HEK293 (cell line): Measurements from ENCODE around the gene HOTAIR.

Experiments
- CTCF ChIA-PET: fragments of 350-600 bp; formaldehyde crosslinking; extraction: SDS; loops from one replicate; lab custom pipeline; 2021; ENCODE audit warnings: antibody characterized with exemption; lab: Yijun Ruan, JAX
- POLR2A ChIA-PET: fragments of 300-600 bp; formaldehyde crosslinking; extraction: SDS; loops from one replicate; lab custom pipeline; 2020; ENCODE audit warnings: antibody characterized with exemption, inconsistent platforms; lab: Yijun Ruan, JAX
- H3K27ac ChIP-seq: fragments of 200-500 bp; sonication (Bioruptor generic); 2 replicates; pipeline ENCODE4 v1.5.1; 2014; ENCODE audit warnings: low read depth, low read length, control low read depth, inconsistent platforms; ENCODE audit errors: extremely low read depth
- H3K36me3 ChIP-seq, 2 experiments: fragments of 200-500 bp in 1 of 2; sonication (Bioruptor generic) in 1 of 2; 1 replicate in 1 of 2; 2 replicates in 1 of 2; pipeline ENCODE4 v1.5.1; 2014 to 2017; ENCODE audit warnings: inconsistent platforms in 2 of 2, low read length in 2 of 2; ENCODE audit not compliant: control insufficient read depth in 2 of 2, insufficient read depth in 1 of 2
- H3K4me1 ChIP-seq: fragments of 200-500 bp; sonication (Bioruptor generic); 2 replicates; pipeline ENCODE4 v1.5.1; 2014; ENCODE audit warnings: mild to moderate bottlenecking, low read length, inconsistent platforms; ENCODE audit not compliant: control insufficient read depth, insufficient read depth
- H3K4me3 ChIP-seq: 2 replicates; pipeline ENCODE4 v1.5.1; 2011; ENCODE audit warnings: low read depth, mild to moderate bottlenecking, control low read depth, low read length, moderate library complexity
- H3K9me3 ChIP-seq: fragments of 200-500 bp; sonication (Bioruptor generic); 2 replicates; pipeline ENCODE4 v1.5.1; 2014; ENCODE audit warnings: low read depth, low read length, inconsistent platforms; ENCODE audit not compliant: control insufficient read depth, insufficient read depth
- GLIS1 ChIP-seq: fragments of 450-650 bp; formaldehyde crosslinking; IDR thresholded peaks from 2 replicates; pipeline ENCODE4 v1.5.1; 2016; ENCODE audit warnings: missing biosample characterization, missing genetic modification characterization
- HOXD13 ChIP-seq: sonication (generic); formaldehyde crosslinking; IDR thresholded peaks from 2 replicates; pipeline ENCODE4 v1.8.0; 2022; ENCODE audit warnings: missing genetic modification reagents, borderline replicate concordance
- KLF1 ChIP-seq: fragments of 450-650 bp; formaldehyde crosslinking; IDR thresholded peaks from 2 replicates; pipeline ENCODE4 v1.5.1; 2016; ENCODE audit warnings: missing biosample characterization, missing genetic modification characterization
- KLF16 ChIP-seq: fragments of 450-650 bp; formaldehyde crosslinking; IDR thresholded peaks from 2 replicates; pipeline ENCODE4 v1.5.1; 2017; ENCODE audit warnings: missing biosample characterization, missing genetic modification characterization
- KLF8 ChIP-seq: fragments of 450-650 bp; formaldehyde crosslinking; IDR thresholded peaks from 2 replicates; pipeline ENCODE4 v1.5.1; 2016; ENCODE audit warnings: missing biosample characterization, missing genetic modification characterization
- MZF1 ChIP-seq: fragments of 450-650 bp; formaldehyde crosslinking; IDR thresholded peaks from 2 replicates; pipeline ENCODE4 v1.5.1; 2017; ENCODE audit warnings: missing biosample characterization, missing genetic modification characterization, borderline replicate concordance
- SP7 ChIP-seq: fragments of 450-650 bp; formaldehyde crosslinking; IDR thresholded peaks from 2 replicates; pipeline ENCODE4 v1.5.1; 2016; ENCODE audit warnings: missing biosample characterization, missing genetic modification characterization
- TRIM28 ChIP-seq: IDR thresholded peaks from 2 replicates; pipeline ENCODE4 v1.6.1; 2011; ENCODE audit warnings: low read length, control low read depth, borderline replicate concordance
- ZIC2 ChIP-seq: fragments of 450-650 bp; formaldehyde crosslinking; IDR thresholded peaks from 2 replicates; pipeline ENCODE4 v1.5.1; 2016; ENCODE audit warnings: missing biosample characterization, missing genetic modification characterization
- ZNF146 ChIP-seq: fragments of 450-650 bp; formaldehyde crosslinking; IDR thresholded peaks from 2 replicates; pipeline ENCODE4 v1.5.1; 2016; ENCODE audit warnings: missing biosample characterization, missing genetic modification characterization
- ZNF341 ChIP-seq: fragments of 450-650 bp; formaldehyde crosslinking; IDR thresholded peaks from 2 replicates; pipeline ENCODE4; 2016; ENCODE audit warnings: low read depth, missing biosample characterization, missing genetic modification characterization
- ZNF426 ChIP-seq: fragments of 450-650 bp; formaldehyde crosslinking; IDR thresholded peaks from 2 replicates; pipeline ENCODE4 v1.5.1; 2017; ENCODE audit warnings: missing biosample characterization, missing genetic modification characterization, mild to moderate bottlenecking, inconsistent platforms, moderate library complexity
- ZNF600 ChIP-seq: fragments of 450-650 bp; formaldehyde crosslinking; IDR thresholded peaks from 2 replicates; pipeline ENCODE4 v1.5.1; 2016; ENCODE audit warnings: missing biosample characterization, missing genetic modification characterization
- ZNF610 ChIP-seq: fragments of 450-650 bp; formaldehyde crosslinking; IDR thresholded peaks from 2 replicates; pipeline ENCODE4 v1.5.1; 2016; ENCODE audit warnings: missing biosample characterization, missing genetic modification characterization, borderline replicate concordance
- ZNF624 ChIP-seq: fragments of 450-650 bp; formaldehyde crosslinking; IDR thresholded peaks from 2 replicates; pipeline ENCODE4 v1.5.1; 2017; ENCODE audit warnings: missing biosample characterization, missing genetic modification characterization
- ZNF843 ChIP-seq: fragments of 450-650 bp; formaldehyde crosslinking; IDR thresholded peaks from 2 replicates; pipeline ENCODE4 v1.5.1; 2016; ENCODE audit warnings: missing biosample characterization, missing genetic modification characterization
- ZSCAN30 ChIP-seq: fragments of 450-650 bp; IDR thresholded peaks from 2 replicates; pipeline ENCODE4 v1.5.1; 2018; ENCODE audit warnings: missing biosample characterization, mild to moderate bottlenecking, missing genetic modification characterization, moderate library complexity
- ZXDB ChIP-seq: fragments of 450-650 bp; formaldehyde crosslinking; IDR thresholded peaks from 2 replicates; pipeline ENCODE4 v1.5.1; 2016; ENCODE audit warnings: missing biosample characterization, missing genetic modification characterization
- TF ChIP-seq, protein P1 (sequence below): fragments of 450-650 bp; formaldehyde crosslinking; IDR thresholded peaks from 2 replicates; pipeline ENCODE4 v1.5.1; 2016; ENCODE audit warnings: missing biosample characterization, missing genetic modification characterization
- TF ChIP-seq, protein P2 (sequence below): fragments of 450-650 bp; formaldehyde crosslinking; IDR thresholded peaks from 2 replicates; pipeline ENCODE4 v1.5.1; 2017; ENCODE audit warnings: missing biosample characterization, missing genetic modification characterization
- TF ChIP-seq, protein P3 (sequence below): fragments of 450-650 bp; formaldehyde crosslinking; IDR thresholded peaks from 2 replicates; pipeline ENCODE4 v1.5.1; 2016; ENCODE audit warnings: missing biosample characterization, missing genetic modification characterization
- TF ChIP-seq, protein P4 (sequence below): fragments of 450-650 bp; formaldehyde crosslinking; IDR thresholded peaks from 2 replicates; pipeline ENCODE4 v1.5.1; 2016; ENCODE audit warnings: missing biosample characterization, missing genetic modification characterization
- TF ChIP-seq, protein P5 (sequence below): fragments of 450-650 bp; formaldehyde crosslinking; IDR thresholded peaks from 2 replicates; pipeline ENCODE4 v1.5.1; 2016; ENCODE audit warnings: missing biosample characterization, missing genetic modification characterization
- TF ChIP-seq, protein P6 (sequence below): fragments of 450-650 bp; formaldehyde crosslinking; IDR thresholded peaks from 2 replicates; pipeline ENCODE4 v1.5.1; 2016; ENCODE audit warnings: missing biosample characterization, missing genetic modification characterization

Gene HOTAIR

DNA sequence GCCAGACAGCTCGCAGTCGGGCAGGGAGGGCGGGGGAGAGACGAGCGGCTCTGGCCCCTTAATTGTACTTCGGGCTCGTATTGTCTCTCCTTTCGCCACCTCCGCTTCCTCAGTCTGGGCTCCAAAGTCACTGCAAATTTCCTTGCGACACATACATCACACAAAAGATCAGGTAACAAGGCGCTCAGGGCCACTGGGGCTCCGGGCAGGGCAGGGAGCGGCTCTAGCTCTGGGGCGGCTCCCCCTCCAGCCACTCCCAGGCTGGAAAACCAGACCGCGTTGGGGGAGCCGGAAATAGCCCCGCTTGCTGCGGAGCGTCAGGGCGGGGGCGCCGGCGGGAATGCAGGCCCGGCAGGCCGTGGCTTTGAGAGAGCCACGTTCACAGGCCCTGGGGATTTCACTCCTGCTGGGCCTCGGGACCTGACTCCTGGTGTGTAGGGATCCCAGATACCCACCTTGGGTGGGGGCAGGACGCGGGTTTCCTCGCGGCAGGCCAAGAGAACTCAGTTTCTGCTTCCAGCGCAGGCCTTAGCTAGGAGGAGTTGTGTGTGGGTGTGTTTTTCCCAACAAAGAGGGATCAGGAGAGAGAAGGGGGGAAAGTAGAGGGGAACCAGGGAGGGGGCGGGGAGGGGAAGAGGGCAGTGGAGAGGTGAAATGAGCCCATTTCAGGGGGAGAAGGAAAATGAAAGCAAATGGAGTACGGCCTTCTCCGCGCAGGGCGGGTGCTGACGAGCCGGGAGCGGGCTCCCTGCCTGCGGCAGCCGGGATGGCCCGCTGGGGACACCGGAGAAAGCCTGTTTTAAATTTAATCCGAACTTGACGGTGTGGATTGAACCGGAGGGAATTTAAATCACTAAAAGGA, 20.9 kb upstream of the HOTAIR start:
- POLR2A ChIA-PET, result interaction anchor here (0.6 to 2.2 kb wide), 16 partner anchors 9 to 238 kb away, joined by 3 to 14 read pairs (median 4); partner anchors contain the start of genes HOXC10 and HOXC13
- Histone ChIP-seq H3K4me3 (peak overlapping the region; percentile 61), H3K36me3 (no peaks in the 10 kb centered on the region), H3K9me3 (no peaks in the 10 kb centered on the region), H3K27ac (peak overlapping the region; percentile 98), H3K4me1 (peaks cover 32% of the 10 kb centered on the region)
- CTCF ChIA-PET, result interaction anchor here (0.6 to 6.7 kb wide), 10 partner anchors 10 to 391 kb away, joined by 3 to 49 read pairs (median 4); no protein-coding TSS in a partner anchor
- no peak for TF ChIP-seq ZNF426 (tag by site-specific recombination)
- TF ChIP-seq, protein P1, sequence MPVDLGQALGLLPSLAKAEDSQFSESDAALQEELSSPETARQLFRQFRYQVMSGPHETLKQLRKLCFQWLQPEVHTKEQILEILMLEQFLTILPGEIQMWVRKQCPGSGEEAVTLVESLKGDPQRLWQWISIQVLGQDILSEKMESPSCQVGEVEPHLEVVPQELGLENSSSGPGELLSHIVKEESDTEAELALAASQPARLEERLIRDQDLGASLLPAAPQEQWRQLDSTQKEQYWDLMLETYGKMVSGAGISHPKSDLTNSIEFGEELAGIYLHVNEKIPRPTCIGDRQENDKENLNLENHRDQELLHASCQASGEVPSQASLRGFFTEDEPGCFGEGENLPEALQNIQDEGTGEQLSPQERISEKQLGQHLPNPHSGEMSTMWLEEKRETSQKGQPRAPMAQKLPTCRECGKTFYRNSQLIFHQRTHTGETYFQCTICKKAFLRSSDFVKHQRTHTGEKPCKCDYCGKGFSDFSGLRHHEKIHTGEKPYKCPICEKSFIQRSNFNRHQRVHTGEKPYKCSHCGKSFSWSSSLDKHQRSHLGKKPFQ (tag by site-specific recombination), result 0 out of 2 replicates have a peak, but pooled peaks have one; percentile 43
- TF ChIP-seq ZNF843 (tag by site-specific recombination), result peak; percentile 47
- peak; percentile 93 for TF ChIP-seq ZIC2
- peak; percentile 97 for TF ChIP-seq ZNF600 (tag by site-specific recombination)
- TF ChIP-seq TRIM28, result no peak
- TF ChIP-seq, protein P2, sequence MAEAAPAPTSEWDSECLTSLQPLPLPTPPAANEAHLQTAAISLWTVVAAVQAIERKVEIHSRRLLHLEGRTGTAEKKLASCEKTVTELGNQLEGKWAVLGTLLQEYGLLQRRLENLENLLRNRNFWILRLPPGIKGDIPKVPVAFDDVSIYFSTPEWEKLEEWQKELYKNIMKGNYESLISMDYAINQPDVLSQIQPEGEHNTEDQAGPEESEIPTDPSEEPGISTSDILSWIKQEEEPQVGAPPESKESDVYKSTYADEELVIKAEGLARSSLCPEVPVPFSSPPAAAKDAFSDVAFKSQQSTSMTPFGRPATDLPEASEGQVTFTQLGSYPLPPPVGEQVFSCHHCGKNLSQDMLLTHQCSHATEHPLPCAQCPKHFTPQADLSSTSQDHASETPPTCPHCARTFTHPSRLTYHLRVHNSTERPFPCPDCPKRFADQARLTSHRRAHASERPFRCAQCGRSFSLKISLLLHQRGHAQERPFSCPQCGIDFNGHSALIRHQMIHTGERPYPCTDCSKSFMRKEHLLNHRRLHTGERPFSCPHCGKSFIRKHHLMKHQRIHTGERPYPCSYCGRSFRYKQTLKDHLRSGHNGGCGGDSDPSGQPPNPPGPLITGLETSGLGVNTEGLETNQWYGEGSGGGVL, result peak; percentile 95
- TF ChIP-seq ZNF610, result peak; percentile 92
- TF ChIP-seq MZF1 (tag by site-specific recombination), result peak; percentile 97
- peak; percentile 49; the same call in 1 of the 2 replicates for TF ChIP-seq GLIS1 (tag by site-specific recombination)
- TF ChIP-seq HOXD13 (CRISPR knock-in tag), result no peak
- peak; percentile 97 for TF ChIP-seq KLF8 (tag by site-specific recombination)
- TF ChIP-seq, protein P3, sequence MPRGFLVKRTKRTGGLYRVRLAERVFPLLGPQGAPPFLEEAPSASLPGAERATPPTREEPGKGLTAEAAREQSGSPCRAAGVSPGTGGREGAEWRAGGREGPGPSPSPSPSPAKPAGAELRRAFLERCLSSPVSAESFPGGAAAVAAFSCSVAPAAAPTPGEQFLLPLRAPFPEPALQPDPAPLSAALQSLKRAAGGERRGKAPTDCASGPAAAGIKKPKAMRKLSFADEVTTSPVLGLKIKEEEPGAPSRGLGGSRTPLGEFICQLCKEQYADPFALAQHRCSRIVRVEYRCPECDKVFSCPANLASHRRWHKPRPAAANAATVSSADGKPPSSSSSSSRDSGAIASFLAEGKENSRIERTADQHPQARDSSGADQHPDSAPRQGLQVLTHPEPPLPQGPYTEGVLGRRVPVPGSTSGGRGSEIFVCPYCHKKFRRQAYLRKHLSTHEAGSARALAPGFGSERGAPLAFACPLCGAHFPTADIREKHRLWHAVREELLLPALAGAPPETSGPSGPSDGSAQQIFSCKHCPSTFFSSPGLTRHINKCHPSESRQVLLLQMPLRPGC (tag by site-specific recombination), result peak; percentile 35; the same call in 1 of the 2 replicates
- peak; percentile 89; the same call in 1 of the 2 replicates for TF ChIP-seq SP7 (tag by site-specific recombination)
- TF ChIP-seq, protein P4, sequence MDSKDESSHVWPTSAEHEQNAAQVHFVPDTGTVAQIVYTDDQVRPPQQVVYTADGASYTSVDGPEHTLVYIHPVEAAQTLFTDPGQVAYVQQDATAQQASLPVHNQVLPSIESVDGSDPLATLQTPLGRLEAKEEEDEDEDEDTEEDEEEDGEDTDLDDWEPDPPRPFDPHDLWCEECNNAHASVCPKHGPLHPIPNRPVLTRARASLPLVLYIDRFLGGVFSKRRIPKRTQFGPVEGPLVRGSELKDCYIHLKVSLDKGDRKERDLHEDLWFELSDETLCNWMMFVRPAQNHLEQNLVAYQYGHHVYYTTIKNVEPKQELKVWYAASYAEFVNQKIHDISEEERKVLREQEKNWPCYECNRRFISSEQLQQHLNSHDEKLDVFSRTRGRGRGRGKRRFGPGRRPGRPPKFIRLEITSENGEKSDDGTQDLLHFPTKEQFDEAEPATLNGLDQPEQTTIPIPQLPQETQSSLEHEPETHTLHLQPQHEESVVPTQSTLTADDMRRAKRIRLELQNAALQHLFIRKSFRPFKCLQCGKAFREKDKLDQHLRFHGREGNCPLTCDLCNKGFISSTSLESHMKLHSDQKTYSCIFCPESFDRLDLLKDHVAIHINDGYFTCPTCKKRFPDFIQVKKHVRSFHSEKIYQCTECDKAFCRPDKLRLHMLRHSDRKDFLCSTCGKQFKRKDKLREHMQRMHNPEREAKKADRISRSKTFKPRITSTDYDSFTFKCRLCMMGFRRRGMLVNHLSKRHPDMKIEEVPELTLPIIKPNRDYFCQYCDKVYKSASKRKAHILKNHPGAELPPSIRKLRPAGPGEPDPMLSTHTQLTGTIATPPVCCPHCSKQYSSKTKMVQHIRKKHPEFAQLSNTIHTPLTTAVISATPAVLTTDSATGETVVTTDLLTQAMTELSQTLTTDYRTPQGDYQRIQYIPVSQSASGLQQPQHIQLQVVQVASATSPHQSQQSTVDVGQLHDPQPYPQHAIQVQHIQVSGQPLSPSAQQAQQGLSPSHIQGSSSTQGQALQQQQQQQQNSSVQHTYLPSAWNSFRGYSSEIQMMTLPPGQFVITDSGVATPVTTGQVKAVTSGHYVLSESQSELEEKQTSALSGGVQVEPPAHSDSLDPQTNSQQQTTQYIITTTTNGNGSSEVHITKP (tag by site-specific recombination), result peak; percentile 70
- peak; percentile 94 for TF ChIP-seq ZXDB (tag by site-specific recombination)
- 0 out of 2 replicates have a peak, but pooled peaks have one; percentile 73 for TF ChIP-seq ZNF624 (tag by site-specific recombination)
- TF ChIP-seq ZNF146 (tag by site-specific recombination), result 0 out of 2 replicates have a peak, but pooled peaks have one; percentile 9
- peak; percentile 69; the same call in 1 of the 2 replicates for TF ChIP-seq ZNF341 (tag by site-specific recombination)
- peak; percentile 71 for TF ChIP-seq ZSCAN30 (tag by site-specific recombination)
- TF ChIP-seq KLF1, result peak; percentile 96
- TF ChIP-seq, protein P5, sequence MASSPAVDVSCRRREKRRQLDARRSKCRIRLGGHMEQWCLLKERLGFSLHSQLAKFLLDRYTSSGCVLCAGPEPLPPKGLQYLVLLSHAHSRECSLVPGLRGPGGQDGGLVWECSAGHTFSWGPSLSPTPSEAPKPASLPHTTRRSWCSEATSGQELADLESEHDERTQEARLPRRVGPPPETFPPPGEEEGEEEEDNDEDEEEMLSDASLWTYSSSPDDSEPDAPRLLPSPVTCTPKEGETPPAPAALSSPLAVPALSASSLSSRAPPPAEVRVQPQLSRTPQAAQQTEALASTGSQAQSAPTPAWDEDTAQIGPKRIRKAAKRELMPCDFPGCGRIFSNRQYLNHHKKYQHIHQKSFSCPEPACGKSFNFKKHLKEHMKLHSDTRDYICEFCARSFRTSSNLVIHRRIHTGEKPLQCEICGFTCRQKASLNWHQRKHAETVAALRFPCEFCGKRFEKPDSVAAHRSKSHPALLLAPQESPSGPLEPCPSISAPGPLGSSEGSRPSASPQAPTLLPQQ (tag by site-specific recombination), result peak; percentile 70; the same call in 1 of the 2 replicates
- TF ChIP-seq, protein P6, sequence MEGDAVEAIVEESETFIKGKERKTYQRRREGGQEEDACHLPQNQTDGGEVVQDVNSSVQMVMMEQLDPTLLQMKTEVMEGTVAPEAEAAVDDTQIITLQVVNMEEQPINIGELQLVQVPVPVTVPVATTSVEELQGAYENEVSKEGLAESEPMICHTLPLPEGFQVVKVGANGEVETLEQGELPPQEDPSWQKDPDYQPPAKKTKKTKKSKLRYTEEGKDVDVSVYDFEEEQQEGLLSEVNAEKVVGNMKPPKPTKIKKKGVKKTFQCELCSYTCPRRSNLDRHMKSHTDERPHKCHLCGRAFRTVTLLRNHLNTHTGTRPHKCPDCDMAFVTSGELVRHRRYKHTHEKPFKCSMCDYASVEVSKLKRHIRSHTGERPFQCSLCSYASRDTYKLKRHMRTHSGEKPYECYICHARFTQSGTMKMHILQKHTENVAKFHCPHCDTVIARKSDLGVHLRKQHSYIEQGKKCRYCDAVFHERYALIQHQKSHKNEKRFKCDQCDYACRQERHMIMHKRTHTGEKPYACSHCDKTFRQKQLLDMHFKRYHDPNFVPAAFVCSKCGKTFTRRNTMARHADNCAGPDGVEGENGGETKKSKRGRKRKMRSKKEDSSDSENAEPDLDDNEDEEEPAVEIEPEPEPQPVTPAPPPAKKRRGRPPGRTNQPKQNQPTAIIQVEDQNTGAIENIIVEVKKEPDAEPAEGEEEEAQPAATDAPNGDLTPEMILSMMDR (tag by site-specific recombination), result no peak
- 0 out of 2 replicates have a peak, but pooled peaks have one; percentile 40 for TF ChIP-seq KLF16
